ENCODE data around the gene PSMB7. TPM values are rescaled to one million over a fixed set of nuclear protein-coding genes. Genes with fewer than 3 reads are reported as not detected.

PSMB7 gene
- total and polyA plus RNA-seq, 2 of the 13 experiments (the other 11 are each of a cell fraction or from before 2014, with no cell fraction given) = 259 to 291 TPM

DNA sequence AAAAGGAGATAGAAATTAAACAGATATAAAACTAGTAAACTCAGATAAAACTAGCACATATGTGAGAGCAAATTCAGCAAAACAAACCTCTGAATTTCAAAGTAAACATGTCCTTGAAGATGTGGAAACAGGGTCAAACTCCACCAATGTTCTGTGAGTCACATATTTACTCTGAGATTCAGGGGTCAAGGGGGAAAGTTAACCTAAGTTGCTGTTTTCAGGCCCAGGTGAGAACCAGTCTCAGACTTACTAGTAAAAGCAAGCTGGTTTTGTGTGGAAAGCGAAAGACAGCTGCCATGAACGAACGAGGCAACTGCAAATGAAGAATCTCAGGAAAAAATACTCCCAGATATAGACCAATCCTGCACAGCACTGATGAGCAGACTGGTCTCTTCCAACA, 29.0 kb downstream of the PSMB7 start (continued):
- no peak for TF ChIP-seq ZNF564 (CRISPR knock-in tag; IDR thresholded peaks at IDR 0.05)
- TF ChIP-seq, protein P1, sequence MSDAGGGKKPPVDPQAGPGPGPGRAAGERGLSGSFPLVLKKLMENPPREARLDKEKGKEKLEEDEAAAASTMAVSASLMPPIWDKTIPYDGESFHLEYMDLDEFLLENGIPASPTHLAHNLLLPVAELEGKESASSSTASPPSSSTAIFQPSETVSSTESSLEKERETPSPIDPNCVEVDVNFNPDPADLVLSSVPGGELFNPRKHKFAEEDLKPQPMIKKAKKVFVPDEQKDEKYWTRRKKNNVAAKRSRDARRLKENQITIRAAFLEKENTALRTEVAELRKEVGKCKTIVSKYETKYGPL (CRISPR knock-in tag; IDR thresholded peaks at IDR 0.05) = no peak
- TF ChIP-seq, protein P2, sequence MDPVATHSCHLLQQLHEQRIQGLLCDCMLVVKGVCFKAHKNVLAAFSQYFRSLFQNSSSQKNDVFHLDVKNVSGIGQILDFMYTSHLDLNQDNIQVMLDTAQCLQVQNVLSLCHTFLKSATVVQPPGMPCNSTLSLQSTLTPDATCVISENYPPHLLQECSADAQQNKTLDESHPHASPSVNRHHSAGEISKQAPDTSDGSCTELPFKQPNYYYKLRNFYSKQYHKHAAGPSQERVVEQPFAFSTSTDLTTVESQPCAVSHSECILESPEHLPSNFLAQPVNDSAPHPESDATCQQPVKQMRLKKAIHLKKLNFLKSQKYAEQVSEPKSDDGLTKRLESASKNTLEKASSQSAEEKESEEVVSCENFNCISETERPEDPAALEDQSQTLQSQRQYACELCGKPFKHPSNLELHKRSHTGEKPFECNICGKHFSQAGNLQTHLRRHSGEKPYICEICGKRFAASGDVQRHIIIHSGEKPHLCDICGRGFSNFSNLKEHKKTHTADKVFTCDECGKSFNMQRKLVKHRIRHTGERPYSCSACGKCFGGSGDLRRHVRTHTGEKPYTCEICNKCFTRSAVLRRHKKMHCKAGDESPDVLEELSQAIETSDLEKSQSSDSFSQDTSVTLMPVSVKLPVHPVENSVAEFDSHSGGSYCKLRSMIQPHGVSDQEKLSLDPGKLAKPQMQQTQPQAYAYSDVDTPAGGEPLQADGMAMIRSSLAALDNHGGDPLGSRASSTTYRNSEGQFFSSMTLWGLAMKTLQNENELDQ (CRISPR knock-in tag; IDR thresholded peaks at IDR 0.05; ENCODE audit: borderline replicate concordance) = no peak
- peak; percentile 49; the same call in 1 of the 2 replicates for TF ChIP-seq KAT7 (CRISPR knock-in tag; IDR thresholded peaks at IDR 0.05; ENCODE audit: borderline replicate concordance)
- TF ChIP-seq CENPX (CRISPR knock-in tag; IDR thresholded peaks at IDR 0.05) = no peak
- TF ChIP-seq, protein P3, sequence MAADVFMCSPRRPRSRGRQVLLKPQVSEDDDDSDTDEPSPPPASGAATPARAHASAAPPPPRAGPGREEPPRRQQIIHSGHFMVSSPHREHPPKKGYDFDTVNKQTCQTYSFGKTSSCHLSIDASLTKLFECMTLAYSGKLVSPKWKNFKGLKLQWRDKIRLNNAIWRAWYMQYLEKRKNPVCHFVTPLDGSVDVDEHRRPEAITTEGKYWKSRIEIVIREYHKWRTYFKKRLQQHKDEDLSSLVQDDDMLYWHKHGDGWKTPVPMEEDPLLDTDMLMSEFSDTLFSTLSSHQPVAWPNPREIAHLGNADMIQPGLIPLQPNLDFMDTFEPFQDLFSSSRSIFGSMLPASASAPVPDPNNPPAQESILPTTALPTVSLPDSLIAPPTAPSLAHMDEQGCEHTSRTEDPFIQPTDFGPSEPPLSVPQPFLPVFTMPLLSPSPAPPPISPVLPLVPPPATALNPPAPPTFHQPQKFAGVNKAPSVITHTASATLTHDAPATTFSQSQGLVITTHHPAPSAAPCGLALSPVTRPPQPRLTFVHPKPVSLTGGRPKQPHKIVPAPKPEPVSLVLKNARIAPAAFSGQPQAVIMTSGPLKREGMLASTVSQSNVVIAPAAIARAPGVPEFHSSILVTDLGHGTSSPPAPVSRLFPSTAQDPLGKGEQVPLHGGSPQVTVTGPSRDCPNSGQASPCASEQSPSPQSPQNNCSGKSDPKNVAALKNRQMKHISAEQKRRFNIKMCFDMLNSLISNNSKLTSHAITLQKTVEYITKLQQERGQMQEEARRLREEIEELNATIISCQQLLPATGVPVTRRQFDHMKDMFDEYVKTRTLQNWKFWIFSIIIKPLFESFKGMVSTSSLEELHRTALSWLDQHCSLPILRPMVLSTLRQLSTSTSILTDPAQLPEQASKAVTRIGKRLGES (CRISPR knock-in tag; IDR thresholded peaks at IDR 0.05; ENCODE audit: borderline replicate concordance) = no peak
- peak; percentile 34; the same call in 1 of the 2 replicates for TF ChIP-seq KMT2B (CRISPR knock-in tag; IDR thresholded peaks at IDR 0.05)
- TF ChIP-seq IRX3 (CRISPR knock-in tag; IDR thresholded peaks at IDR 0.05; ENCODE audit: borderline replicate concordance, low read depth) = no peak
- TF ChIP-seq, protein P4, sequence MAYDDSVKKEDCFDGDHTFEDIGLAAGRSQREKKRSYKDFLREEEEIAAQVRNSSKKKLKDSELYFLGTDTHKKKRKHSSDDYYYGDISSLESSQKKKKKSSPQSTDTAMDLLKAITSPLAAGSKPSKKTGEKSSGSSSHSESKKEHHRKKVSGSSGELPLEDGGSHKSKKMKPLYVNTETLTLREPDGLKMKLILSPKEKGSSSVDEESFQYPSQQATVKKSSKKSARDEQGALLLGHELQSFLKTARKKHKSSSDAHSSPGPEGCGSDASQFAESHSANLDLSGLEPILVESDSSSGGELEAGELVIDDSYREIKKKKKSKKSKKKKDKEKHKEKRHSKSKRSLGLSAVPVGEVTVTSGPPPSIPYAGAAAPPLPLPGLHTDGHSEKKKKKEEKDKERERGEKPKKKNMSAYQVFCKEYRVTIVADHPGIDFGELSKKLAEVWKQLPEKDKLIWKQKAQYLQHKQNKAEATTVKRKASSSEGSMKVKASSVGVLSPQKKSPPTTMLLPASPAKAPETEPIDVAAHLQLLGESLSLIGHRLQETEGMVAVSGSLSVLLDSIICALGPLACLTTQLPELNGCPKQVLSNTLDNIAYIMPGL (CRISPR knock-in tag; IDR thresholded peaks at IDR 0.05; ENCODE audit: borderline replicate concordance in 1 of 2, low read depth in 1 of 2) = peak; percentile 34 to 44; a peak in 2 of 4 replicates
- TF ChIP-seq ZNF468 (CRISPR knock-in tag; IDR thresholded peaks at IDR 0.05) = no peak
- TF ChIP-seq THYN1 (CRISPR knock-in tag; IDR thresholded peaks at IDR 0.05; ENCODE audit: borderline replicate concordance, low read depth) = no peak
- 0 out of 2 replicates have a peak, but pooled peaks have one; percentile 45 for TF ChIP-seq ZNF652 (CRISPR knock-in tag; IDR thresholded peaks at IDR 0.05; ENCODE audit: borderline replicate concordance, low read depth)
- TF ChIP-seq, protein P5, sequence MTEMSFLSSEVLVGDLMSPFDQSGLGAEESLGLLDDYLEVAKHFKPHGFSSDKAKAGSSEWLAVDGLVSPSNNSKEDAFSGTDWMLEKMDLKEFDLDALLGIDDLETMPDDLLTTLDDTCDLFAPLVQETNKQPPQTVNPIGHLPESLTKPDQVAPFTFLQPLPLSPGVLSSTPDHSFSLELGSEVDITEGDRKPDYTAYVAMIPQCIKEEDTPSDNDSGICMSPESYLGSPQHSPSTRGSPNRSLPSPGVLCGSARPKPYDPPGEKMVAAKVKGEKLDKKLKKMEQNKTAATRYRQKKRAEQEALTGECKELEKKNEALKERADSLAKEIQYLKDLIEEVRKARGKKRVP (CRISPR knock-in tag; IDR thresholded peaks at IDR 0.05) = peak in 1 of 2 experiments; percentile 70; a peak in 1 of 4 replicates
- TF ChIP-seq, protein P6, sequence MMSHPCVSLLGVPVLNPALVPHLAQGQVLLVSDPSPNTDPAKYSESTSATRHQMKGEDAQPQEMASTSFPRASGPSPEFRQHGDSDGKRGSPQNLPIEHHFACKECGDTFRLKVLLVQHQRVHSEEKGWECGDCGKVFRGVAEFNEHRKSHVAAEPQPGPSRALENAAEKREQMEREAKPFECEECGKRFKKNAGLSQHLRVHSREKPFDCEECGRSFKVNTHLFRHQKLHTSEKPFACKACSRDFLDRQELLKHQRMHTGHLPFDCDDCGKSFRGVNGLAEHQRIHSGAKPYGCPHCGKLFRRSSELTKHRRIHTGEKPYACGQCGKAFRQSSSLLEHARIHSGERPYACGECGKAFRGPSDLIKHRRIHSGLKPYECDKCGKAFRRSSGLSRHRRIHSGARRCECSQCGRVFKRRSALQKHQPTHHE (CRISPR knock-in tag; IDR thresholded peaks at IDR 0.05; ENCODE audit: borderline replicate concordance) = 0 out of 2 replicates have a peak, but pooled peaks have one; percentile 40
- peak; percentile 79; the same call in 1 of the 2 replicates for TF ChIP-seq ZKSCAN8 (CRISPR knock-in tag; IDR thresholded peaks at IDR 0.05; ENCODE audit: borderline replicate concordance)
- TF ChIP-seq ZKSCAN5 (CRISPR knock-in tag; IDR thresholded peaks at IDR 0.05) = no peak
- TF ChIP-seq REPIN1 (CRISPR knock-in tag; IDR thresholded peaks at IDR 0.05; ENCODE audit: borderline replicate concordance, low read depth) = peak; percentile 81
- peak; percentile 74; the same call in 1 of the 2 replicates for TF ChIP-seq NKX3-1 (CRISPR knock-in tag; IDR thresholded peaks at IDR 0.05)
